Astrocyte of the cerebellum (primary cell): ENCODE results near the gene HEATR9.

Experiments used
- DNase-seq: peaks from one replicate; pipeline ENCODE4 v3.0.0-alpha.2; 2011; ENCODE audit warnings: low read depth
- H3K4me3 ChIP-seq: 2 replicates; pipeline ENCODE4 v1.5.1; 2011; ENCODE audit warnings: mild to moderate bottlenecking, low read depth, low read length, moderate library complexity
- in situ Hi-C: cut with HindIII; loops from 2 replicates; pipeline ENCODE4 v1.10.0; 2017; ENCODE audit warnings: low sequenced_read_pairs
- TF ChIP-seq, protein P1 (sequence below): IDR thresholded peaks from 2 replicates; pipeline ENCODE4 v1.5.1; 2012; ENCODE audit warnings: low read length, low read depth, moderate library complexity, mild to moderate bottlenecking; ENCODE audit errors: missing control alignments

HEATR9 gene

DNA sequence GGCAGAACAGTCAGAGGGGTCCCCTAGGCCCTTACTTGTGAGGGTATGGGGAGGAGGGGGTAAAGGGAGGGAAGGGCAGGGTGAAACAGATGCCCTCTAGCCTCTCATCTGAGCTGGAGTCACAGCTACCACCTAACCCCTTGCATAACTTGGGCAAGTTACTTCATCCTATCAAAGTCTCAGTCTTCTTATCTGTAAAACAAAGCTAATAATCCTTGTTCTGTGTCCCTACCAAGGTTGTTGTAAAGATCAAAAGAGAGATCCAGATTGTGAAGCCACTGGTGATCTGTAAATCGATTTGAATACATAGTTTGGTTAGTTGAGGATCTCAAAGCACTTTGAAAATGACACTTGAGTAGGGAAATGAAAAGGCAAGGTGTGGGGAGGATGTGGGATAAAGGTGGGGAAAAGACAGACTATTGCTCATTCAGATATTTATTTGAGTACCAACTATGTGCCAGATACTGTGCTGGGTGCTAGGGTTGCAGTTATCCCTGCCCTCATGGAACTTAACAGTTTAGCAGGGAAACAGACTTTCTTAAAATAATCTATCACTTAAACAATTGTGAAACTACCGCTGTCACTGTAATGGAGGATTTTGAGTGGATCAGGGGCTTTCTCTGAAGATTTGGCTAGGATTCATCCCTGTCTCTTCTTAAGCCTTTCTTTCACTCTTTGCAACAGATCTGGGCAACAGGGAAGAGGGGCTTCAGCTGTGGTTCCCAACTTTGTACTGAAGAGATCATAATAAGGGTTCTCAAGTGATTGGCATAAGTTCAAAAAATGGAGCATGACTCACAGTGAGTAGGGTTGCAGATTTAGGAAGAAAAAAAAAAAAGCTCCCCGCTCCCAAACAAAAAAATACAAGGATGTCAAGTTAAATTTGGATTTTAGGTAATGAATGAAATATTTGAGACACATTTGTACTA lies 3.0 kb downstream of the HEATR9 start:
- no peak overlapping the region for H3K4me3 ChIP-seq
- TF ChIP-seq, protein P1, sequence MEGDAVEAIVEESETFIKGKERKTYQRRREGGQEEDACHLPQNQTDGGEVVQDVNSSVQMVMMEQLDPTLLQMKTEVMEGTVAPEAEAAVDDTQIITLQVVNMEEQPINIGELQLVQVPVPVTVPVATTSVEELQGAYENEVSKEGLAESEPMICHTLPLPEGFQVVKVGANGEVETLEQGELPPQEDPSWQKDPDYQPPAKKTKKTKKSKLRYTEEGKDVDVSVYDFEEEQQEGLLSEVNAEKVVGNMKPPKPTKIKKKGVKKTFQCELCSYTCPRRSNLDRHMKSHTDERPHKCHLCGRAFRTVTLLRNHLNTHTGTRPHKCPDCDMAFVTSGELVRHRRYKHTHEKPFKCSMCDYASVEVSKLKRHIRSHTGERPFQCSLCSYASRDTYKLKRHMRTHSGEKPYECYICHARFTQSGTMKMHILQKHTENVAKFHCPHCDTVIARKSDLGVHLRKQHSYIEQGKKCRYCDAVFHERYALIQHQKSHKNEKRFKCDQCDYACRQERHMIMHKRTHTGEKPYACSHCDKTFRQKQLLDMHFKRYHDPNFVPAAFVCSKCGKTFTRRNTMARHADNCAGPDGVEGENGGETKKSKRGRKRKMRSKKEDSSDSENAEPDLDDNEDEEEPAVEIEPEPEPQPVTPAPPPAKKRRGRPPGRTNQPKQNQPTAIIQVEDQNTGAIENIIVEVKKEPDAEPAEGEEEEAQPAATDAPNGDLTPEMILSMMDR = no peak
- peak; percentile 23 for DNase-seq
- in situ Hi-C loops = no loop called here

DNA sequence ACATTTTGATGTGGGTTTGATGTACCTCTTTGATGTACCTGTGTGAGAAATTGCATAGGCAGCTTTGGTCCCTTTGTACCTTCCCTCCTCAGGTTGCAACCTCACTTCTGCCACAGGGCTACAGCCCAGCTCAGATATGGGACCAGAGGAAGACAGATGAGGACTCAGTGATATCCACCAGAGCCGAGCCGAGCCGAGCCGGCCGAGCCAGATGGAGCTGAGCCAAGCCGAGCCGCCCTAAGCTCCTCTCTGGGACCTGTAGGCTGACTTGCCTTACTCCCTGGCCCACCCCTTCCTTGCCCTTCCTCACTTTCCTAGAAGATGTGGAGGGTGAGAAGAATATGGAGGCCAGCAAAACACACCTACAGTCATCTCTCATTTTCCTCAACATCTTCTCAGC lies 3.8 kb downstream of the HEATR9 start:
- no peak for DNase-seq
- TF ChIP-seq, protein P1 = no peak
- H3K4me3 ChIP-seq = no peak overlapping the region
- in situ Hi-C loops = no loop called here

DNA sequence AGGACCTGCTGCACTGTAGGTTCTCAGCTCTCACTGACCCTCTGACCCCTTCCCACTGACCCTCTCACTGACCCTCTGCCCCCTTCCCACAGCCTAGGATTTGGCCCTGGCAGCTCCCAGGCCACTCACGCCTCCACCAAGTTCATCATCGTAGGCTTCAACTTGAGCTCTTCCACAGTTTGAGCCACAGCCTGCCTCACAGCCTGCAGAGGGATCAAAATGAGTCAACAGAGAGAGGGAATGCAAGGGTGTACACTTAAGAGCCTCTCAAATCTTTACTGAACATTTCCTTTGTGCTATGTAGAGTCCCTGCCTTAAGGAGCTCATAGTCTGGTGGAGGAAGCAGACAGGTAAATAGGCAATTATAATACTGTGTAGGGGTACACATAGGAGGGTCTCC lies 12.1 kb downstream of the HEATR9 start:
- in situ Hi-C loops = no loop called here
- H3K4me3 ChIP-seq = no peak overlapping the region
- TF ChIP-seq, protein P1 = no peak
- DNase-seq = no peak

DNA sequence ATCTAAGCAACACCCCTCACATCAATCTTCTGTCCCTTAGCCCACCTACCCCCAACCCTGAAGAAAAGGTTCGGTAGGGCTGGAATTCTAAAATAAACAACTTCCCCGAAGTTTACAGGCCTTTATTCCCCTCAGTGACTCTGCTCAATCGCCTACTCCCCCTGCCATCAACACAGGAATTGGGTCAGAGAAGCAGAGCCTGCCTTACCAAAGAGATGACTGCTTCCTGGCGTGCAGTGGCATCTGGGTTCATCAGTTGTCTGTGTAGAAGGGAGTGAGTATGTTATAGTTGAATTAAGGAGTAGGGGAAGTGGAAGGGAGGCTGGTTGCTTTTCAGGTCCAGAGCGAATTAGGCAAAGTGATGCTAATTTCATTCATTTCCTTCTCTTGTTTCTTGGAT lies 12.7 kb downstream of the HEATR9 start:
- TF ChIP-seq, protein P1 = no peak
- in situ Hi-C loops = no loop called here
- no peak for DNase-seq
- no peak overlapping the region for H3K4me3 ChIP-seq

DNA sequence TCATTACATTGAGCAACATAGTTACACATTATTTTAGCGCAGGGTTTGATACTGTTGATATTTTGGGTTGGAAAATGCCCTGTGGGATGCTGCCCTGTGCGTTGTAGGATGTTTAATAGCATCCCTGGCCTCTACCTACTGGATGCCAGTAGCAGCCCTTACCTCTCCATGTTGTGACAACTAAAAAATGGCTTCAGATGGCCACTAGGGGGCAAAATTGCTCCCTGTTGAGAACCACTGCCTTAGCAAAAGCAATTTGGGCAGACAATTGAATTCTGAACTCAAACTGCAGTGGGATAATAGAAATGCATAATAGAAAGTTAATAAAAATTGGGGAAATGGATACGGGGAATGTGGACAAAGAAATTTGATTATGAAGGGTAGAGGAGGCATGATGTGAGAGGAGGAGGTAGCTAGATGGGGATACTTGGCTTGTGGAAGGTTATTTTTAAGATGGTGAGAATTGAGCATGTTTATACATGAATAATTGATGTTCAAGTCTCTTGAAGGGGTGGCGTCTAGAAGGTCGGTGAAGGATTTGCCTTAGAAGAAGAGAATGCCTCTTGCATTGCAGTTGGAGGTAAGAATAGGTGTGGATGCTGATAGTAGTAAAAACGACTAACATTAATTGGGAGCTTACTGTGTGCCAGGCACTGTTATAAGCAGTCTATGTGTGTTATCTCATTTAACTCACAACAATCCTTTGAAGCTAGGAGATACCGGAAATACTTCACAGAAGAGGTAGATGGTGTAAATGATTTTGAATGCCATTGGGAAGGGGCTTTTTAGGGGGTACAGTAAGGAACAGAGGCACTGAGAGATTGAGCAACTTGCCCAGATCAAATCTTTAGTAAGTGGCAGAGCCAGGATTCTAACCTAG lies 19.0 kb downstream of the HEATR9 start:
- TF ChIP-seq, protein P1 = peak; percentile 87
- in situ Hi-C loops = no loop called here
- H3K4me3 ChIP-seq = no peak overlapping the region
- DNase-seq = peak; percentile 52

DNA sequence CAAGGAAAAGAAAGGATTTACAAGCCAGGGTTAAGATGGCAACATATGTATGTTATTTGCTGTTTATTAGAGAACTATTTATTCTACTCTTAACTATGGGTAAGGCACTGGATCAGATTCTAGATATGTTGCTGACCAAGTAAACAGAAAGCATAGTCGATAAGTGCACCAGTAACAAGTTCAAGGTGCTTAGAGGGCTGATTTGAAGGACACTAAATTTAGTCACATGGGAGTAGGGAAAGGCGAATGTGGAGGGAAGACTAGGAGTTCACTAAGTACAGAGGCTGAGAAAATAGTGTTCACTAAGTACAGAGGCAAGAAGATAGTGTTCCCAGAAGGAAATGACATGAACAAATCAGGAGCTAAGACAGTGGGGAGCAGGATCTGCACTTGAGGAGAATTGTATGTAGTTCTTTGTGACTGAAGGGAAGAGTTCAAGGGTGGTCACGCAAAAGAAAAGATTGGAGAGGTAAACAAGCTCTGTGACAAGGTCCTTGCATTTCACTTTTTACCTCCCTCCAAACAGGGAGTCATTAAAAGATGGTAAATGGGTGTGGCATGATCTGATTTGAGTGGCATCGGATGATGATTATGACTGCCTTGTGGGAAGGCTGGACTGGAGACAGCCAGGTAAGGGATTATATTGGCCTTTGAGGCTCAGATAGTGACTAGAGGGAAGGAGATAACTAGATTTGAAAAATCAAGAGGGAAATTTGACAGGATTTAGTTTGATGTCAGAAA lies 20.9 kb downstream of the HEATR9 start:
- in situ Hi-C loops = no loop called here
- no peak for DNase-seq
- H3K4me3 ChIP-seq = no peak overlapping the region
- TF ChIP-seq, protein P1 = no peak
